Neural progenitor cell (in vitro differentiated cells): ENCODE data around the gene NPC1L1.

Source experiments
- CTCF ChIP-seq: fragments of 200-600 bp; sonication (generic); IDR thresholded peaks from 2 replicates; pipeline ENCODE4 v1.5.1; 2017; ENCODE audit warnings: antibody characterized with exemption, mild to moderate bottlenecking
- EZH2 ChIP-seq: fragments of 200-600 bp; sonication (generic); IDR thresholded peaks from 2 replicates; pipeline ENCODE4 v1.6.1; 2017; ENCODE audit warnings: antibody characterized with exemption, mild to moderate bottlenecking, moderate library complexity
- EZH2phosphoT487 ChIP-seq: fragments of 200-600 bp; sonication (generic); IDR thresholded peaks from 2 replicates; pipeline ENCODE4 v1.6.1; 2017; ENCODE audit warnings: antibody characterized with exemption

- TF ChIP-seq CTCF (no peak), EZH2phosphoT487 (no peak), EZH2 (no peak)
Measured at GRCh38 chr7:44561481-44561880, 20.4 kb upstream of the NPC1L1 start.
